ENCODE measurements around the gene ABTB2.

The ABTB2 gene

GRCh38 chr11:34314936-34315335 lies 42.9 kb downstream of the ABTB2 start:
- no peak for DNase-seq (ENCODE audit: low read depth)

- no peak for DNase-seq (ENCODE audit: low read depth)
Observed at GRCh38 chr11:34314176-34314575, 43.6 kb downstream of the ABTB2 start.

GRCh38 chr11:34313099-34313517 lies 44.7 kb downstream of the ABTB2 start:
- DNase-seq (ENCODE audit: low read depth): no peak

GRCh38 chr11:34311126-34311525 lies 46.7 kb downstream of the ABTB2 start:
- DNase-seq (ENCODE audit: low read depth): no peak

GRCh38 chr11:34309965-34310364 lies 47.8 kb downstream of the ABTB2 start:
- DNase-seq (ENCODE audit: low read depth): no peak

- DNase-seq (ENCODE audit: low read depth): no peak
Observed at GRCh38 chr11:34308913-34309585, 48.8 kb downstream of the ABTB2 start.

GRCh38 chr11:34308049-34308912 lies 49.5 kb downstream of the ABTB2 start:
- no peak for DNase-seq (ENCODE audit: low read depth)

GRCh38 chr11:34305780-34306179 lies 52.0 kb downstream of the ABTB2 start:
- DNase-seq (ENCODE audit: low read depth): no peak

- no peak for DNase-seq (ENCODE audit: low read depth)
Observed at GRCh38 chr11:34305193-34305592, 52.6 kb downstream of the ABTB2 start.

- DNase-seq (ENCODE audit: low read depth): no peak
Observed at GRCh38 chr11:34303028-34303570, 54.7 kb downstream of the ABTB2 start.

GRCh38 chr11:34302046-34302921 lies 55.5 kb downstream of the ABTB2 start:
- DNase-seq (ENCODE audit: low read depth): no peak

- DNase-seq (ENCODE audit: low read depth): no peak
Observed at GRCh38 chr11:34300926-34301295, 56.9 kb downstream of the ABTB2 start.

GRCh38 chr11:34300026-34300925 lies 57.5 kb downstream of the ABTB2 start:
- DNase-seq (ENCODE audit: low read depth): no peak

- no peak for DNase-seq (ENCODE audit: low read depth)
Observed at GRCh38 chr11:34299284-34299972, 58.4 kb downstream of the ABTB2 start.

- DNase-seq (ENCODE audit: low read depth): no peak
Observed at GRCh38 chr11:34298871-34299270, 58.9 kb downstream of the ABTB2 start.

GRCh38 chr11:34296412-34296811 lies 61.4 kb downstream of the ABTB2 start:
- DNase-seq (ENCODE audit: low read depth): no peak

GRCh38 chr11:34292546-34292945 lies 65.3 kb downstream of the ABTB2 start:
- DNase-seq (ENCODE audit: low read depth): no peak

- DNase-seq (ENCODE audit: low read depth): no peak
Observed at GRCh38 chr11:34292111-34292510, 65.7 kb downstream of the ABTB2 start.

GRCh38 chr11:34290926-34291325 lies 66.9 kb downstream of the ABTB2 start:
- DNase-seq (ENCODE audit: low read depth): no peak

- DNase-seq (ENCODE audit: low read depth): no peak
Observed at GRCh38 chr11:34288492-34288891, 69.3 kb downstream of the ABTB2 start.

Data from stimulated activated CD8-positive, alpha-beta memory T cell treated with anti-CD3 and anti-CD28 coated beads, Interleukin-7, amount 100 ng/mL, for 24 hours (primary cell).